Endothelial cell of umbilical vein (primary cell): ENCODE data around the gene MKRN1. TPM values are rescaled to one million over a fixed set of nuclear protein-coding genes. Genes with fewer than 3 reads are reported as not detected.

Experiments used
- BruUV-seq: library from RNA; stranded (reverse); fragments of 400-500 nt; replicated peaks from 2 replicates; lab custom pipeline; 2021; lab: Mats Ljungman, UMichigan
- CTCF ChIA-PET: fragments of 300-600, 350-600 bp; sonication (Branson Sonifier 250); formaldehyde crosslinking; loops from one replicate; lab custom pipeline; 2021; ENCODE audit warnings: antibody characterized with exemption, inconsistent platforms; lab: Charles Lee
- POLR2A ChIA-PET: fragments of 300-600, 350-600 bp; sonication (Branson Sonifier 250); formaldehyde crosslinking; loops from one replicate; lab custom pipeline; 2021; ENCODE audit warnings: antibody characterized with exemption, inconsistent platforms; lab: Charles Lee
- DNase-seq: peaks from one replicate; pipeline ENCODE4 v3.0.0-alpha.2; 2011; ENCODE audit warnings: low read depth, low spot score
- FAIRE-seq: peaks from 2 replicates; lab custom pipeline; 2011; peaks lifted over from hg19 to GRCh38; lab: Jason Lieb, UNC
- H2AFZ ChIP-seq: 2 replicates; pipeline ENCODE4 v1.6.0; 2012; ENCODE audit warnings: low read depth, low read length, control low read depth, inconsistent platforms
- H3K27ac ChIP-seq: 2 replicates; pipeline ENCODE4 v1.5.1; 2011; ENCODE audit warnings: low read depth, mild to moderate bottlenecking, control low read depth, low read length, moderate library complexity; ENCODE audit not compliant: insufficient read depth
- H3K27me3 ChIP-seq, 2 experiments: 2 replicates each; pipeline versions ENCODE4 v1.6.0 to v1.6.1; 2011; ENCODE audit warnings: low read length in 2 of 2, mixed read lengths in 1 of 2; ENCODE audit not compliant: control insufficient read depth in 2 of 2, insufficient read depth in 2 of 2
- H3K36me3 ChIP-seq, 2 experiments: 2 replicates in 1 of 2; 3 replicates in 1 of 2; pipeline ENCODE4 v1.5.1; 2011; ENCODE audit warnings: low read length in 2 of 2, mild to moderate bottlenecking in 1 of 2, moderate library complexity in 1 of 2; ENCODE audit not compliant: control insufficient read depth in 2 of 2, insufficient read depth in 2 of 2; ENCODE audit errors: extremely low read depth in 1 of 2
- H3K4me1 ChIP-seq: 3 replicates; pipeline ENCODE4 v1.5.1; 2011; ENCODE audit warnings: mild to moderate bottlenecking, low read length; ENCODE audit not compliant: control insufficient read depth, insufficient read depth; ENCODE audit errors: extremely low read depth
- H3K4me2 ChIP-seq: 2 replicates; pipeline ENCODE4 v1.6.1; 2011; ENCODE audit warnings: low read length, control low read depth, mixed read lengths; ENCODE audit not compliant: insufficient read depth
- H3K4me3 ChIP-seq, 3 experiments: fragments of 200-600 bp in 1 of 3; sonication (generic), shearing (Covaris generic) in 1 of 3; replicated peaks in 1 of 3; 2 replicates each; pipeline ENCODE4 v1.5.1; 2011 to 2016; ENCODE audit warnings: control low read depth in 3 of 3, low read length in 3 of 3, mild to moderate bottlenecking in 2 of 3, inconsistent platforms in 1 of 3, low read depth in 1 of 3, moderate library complexity in 1 of 3; ENCODE audit not compliant: insufficient read depth in 1 of 3
- H3K79me2 ChIP-seq: 2 replicates; pipeline ENCODE4 v1.6.0; 2012; ENCODE audit warnings: low read length, inconsistent platforms; ENCODE audit not compliant: control insufficient read depth, insufficient read depth
- H3K9ac ChIP-seq: replicated peaks from 2 replicates; pipeline ENCODE3; 2011; ENCODE audit warnings: low read length, control low read depth; ENCODE audit not compliant: insufficient read depth; ENCODE audit errors: extremely low read depth
- H3K9me1 ChIP-seq: replicated peaks from 3 replicates; pipeline ENCODE4 v1.6.0; 2011; ENCODE audit warnings: mild to moderate bottlenecking, low read length; ENCODE audit not compliant: control insufficient read depth, insufficient read depth; ENCODE audit errors: extremely low read depth
- H3K9me3 ChIP-seq: replicated peaks from 2 replicates; pipeline ENCODE4 v1.5.1; 2012; ENCODE audit warnings: low read length, inconsistent platforms; ENCODE audit not compliant: control insufficient read depth, insufficient read depth
- H4K20me1 ChIP-seq: replicated peaks from 2 replicates; pipeline ENCODE3; 2011; ENCODE audit warnings: mild to moderate bottlenecking, low read length; ENCODE audit not compliant: control insufficient read depth, insufficient read depth; ENCODE audit errors: extremely low read depth
- EZH2 ChIP-seq: IDR thresholded peaks from 2 replicates; pipeline ENCODE4 v1.6.1; 2012; ENCODE audit warnings: borderline replicate concordance, low read depth, mild to moderate bottlenecking, moderate library complexity, low read length, inconsistent platforms; ENCODE audit not compliant: severe bottlenecking
- FOS ChIP-seq: IDR thresholded peaks from 2 replicates; pipeline ENCODE4 v1.6.1; 2011; ENCODE audit warnings: mild to moderate bottlenecking, low read length, moderate library complexity, borderline replicate concordance; ENCODE audit not compliant: insufficient read depth
- GATA2 ChIP-seq: IDR thresholded peaks from 2 replicates; pipeline ENCODE4 v1.7.0; 2011; ENCODE audit warnings: low read depth, mild to moderate bottlenecking, moderate library complexity, mixed read lengths, low read length; ENCODE audit not compliant: insufficient read length, insufficient read depth
- JUN ChIP-seq: IDR thresholded peaks from 2 replicates; pipeline ENCODE4 v1.6.1; 2011; ENCODE audit warnings: borderline replicate concordance, low read depth; ENCODE audit not compliant: insufficient read length, insufficient read depth
- MAX ChIP-seq: IDR thresholded peaks from 2 replicates; pipeline ENCODE4 v1.6.1; 2011; ENCODE audit not compliant: insufficient read depth, insufficient read length
- MYC ChIP-seq: IDR thresholded peaks from one replicate; pipeline ENCODE4 v1.6.1; 2011; ENCODE audit warnings: mild to moderate bottlenecking, low read depth, low read length
- POLR2A ChIP-seq: IDR thresholded peaks from 2 replicates; pipeline ENCODE4 v1.6.1; 2012; ENCODE audit warnings: low read depth, mild to moderate bottlenecking, control low read depth, low read length
- POLR2AphosphoS5 ChIP-seq: IDR thresholded peaks from 2 replicates; pipeline ENCODE4 v1.6.1; 2012; ENCODE audit warnings: low read depth, mild to moderate bottlenecking, control low read depth, low read length, moderate library complexity; ENCODE audit not compliant: insufficient read depth
- dilution Hi-C: fragments of 300-500 bp; cut with MboI; formaldehyde crosslinking; loops from one replicate; pipeline ENCODE4 v1.15.0; 2019; ENCODE audit warnings: low sequenced_read_pairs; ENCODE audit not compliant: extremely low pct_ligation_motif_present
- intact Hi-C: fragments of 100-400 bp; cut with micrococcal nuclease; formaldehyde crosslinking; loops from one replicate; pipeline ENCODE4 v1.10.0; 2022
- polyA plus RNA-seq, 4 experiments: library from polyadenylated mRNA; depleted of rRNA in 3 of 4; stranded (reverse) in 3 of 4; unstranded in 1 of 4; fragments of >200 nt; gene quantifications; 2 replicates each; pipeline versions ENCODE4 v1.2.1 to v1.2.3, GENCODE V29; 2011 to 2012; ENCODE audit warnings: missing spikeins in 1 of 4
- total RNA-seq: library from RNA; stranded (reverse); gene quantifications from 2 replicates; pipeline ENCODE4 v1.2.3, GENCODE V29; 2021
- TF ChIP-seq, protein P1 (sequence below), 2 donors: IDR thresholded peaks; 1 replicate in 1 of 2; 2 replicates in 1 of 2; pipeline ENCODE4 v1.5.1; 2011; ENCODE audit warnings: low read length in 2 of 2, mild to moderate bottlenecking in 2 of 2, moderate library complexity in 2 of 2, control low read depth in 1 of 2, inconsistent platforms in 1 of 2, low read depth in 1 of 2; ENCODE audit not compliant: insufficient read depth in 1 of 2; ENCODE audit errors: extremely low read depth in 1 of 2

Gene MKRN1
- total and polyA plus RNA-seq, 2 donors (not counting 3 experiments of a cell fraction or from before 2014, with no cell fraction given): 24.9 to 52.2 TPM

DNA sequence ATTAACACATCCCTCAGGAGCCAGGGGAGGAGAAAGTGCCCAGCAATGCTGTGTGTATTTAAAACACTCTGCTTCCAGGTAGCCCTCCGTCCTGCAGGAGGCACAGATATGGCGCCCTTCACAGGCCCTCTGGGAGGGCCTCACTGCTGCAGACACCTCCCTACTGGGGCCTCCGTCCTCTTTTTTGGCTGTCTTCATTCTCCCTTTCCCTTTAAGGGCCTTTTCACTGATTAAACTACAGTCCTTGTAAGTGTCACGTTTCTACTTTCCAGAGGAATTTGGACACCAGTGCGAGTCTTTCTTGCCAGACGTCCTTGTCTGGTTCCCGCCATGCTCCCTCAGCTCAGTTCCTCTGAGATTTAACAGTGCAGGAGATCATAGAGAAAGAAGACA lies 39.7 kb upstream of the MKRN1 start:
- CTCF ChIA-PET: interaction anchor here (2.1 to 5.1 kb wide), 2 partner anchors 134 to 464 kb away, joined by 17 to 26 read pairs; no protein-coding TSS in a partner anchor
- Histone ChIP-seq H2AFZ (no peak overlapping the region), H3K9ac (no peak overlapping the region), H3K36me3 (no peaks in the 10 kb centered on the region), H3K4me3 (no peak overlapping the region), H3K4me2 (no peak overlapping the region), H3K27ac (no peak overlapping the region), H3K4me1 (no peaks in the 10 kb centered on the region), H3K9me3 (no peaks in the 10 kb centered on the region), H3K9me1 (no peaks in the 10 kb centered on the region), H3K27me3 (no peaks in the 10 kb centered on the region), H3K79me2 (no peaks in the 10 kb centered on the region), H4K20me1 (no peaks in the 10 kb centered on the region)
- no TSS peak for BruUV-seq
- DNase-seq (no peak), FAIRE-seq (no peak)
- dilution Hi-C loops (no loop called here), intact Hi-C loops (no loop called here)
- POLR2A ChIA-PET: no interaction called here
- no peak for TF ChIP-seq JUN
- TF ChIP-seq EZH2: no peak
- TF ChIP-seq FOS: no peak
- TF ChIP-seq, protein P1, sequence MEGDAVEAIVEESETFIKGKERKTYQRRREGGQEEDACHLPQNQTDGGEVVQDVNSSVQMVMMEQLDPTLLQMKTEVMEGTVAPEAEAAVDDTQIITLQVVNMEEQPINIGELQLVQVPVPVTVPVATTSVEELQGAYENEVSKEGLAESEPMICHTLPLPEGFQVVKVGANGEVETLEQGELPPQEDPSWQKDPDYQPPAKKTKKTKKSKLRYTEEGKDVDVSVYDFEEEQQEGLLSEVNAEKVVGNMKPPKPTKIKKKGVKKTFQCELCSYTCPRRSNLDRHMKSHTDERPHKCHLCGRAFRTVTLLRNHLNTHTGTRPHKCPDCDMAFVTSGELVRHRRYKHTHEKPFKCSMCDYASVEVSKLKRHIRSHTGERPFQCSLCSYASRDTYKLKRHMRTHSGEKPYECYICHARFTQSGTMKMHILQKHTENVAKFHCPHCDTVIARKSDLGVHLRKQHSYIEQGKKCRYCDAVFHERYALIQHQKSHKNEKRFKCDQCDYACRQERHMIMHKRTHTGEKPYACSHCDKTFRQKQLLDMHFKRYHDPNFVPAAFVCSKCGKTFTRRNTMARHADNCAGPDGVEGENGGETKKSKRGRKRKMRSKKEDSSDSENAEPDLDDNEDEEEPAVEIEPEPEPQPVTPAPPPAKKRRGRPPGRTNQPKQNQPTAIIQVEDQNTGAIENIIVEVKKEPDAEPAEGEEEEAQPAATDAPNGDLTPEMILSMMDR (IDR thresholded peaks at IDR 0.05; ENCODE audit: extremely low read depth in 1 of 2, insufficient read depth in 1 of 2, low read depth in 1 of 2, low read length in 2 of 2): no peak

DNA sequence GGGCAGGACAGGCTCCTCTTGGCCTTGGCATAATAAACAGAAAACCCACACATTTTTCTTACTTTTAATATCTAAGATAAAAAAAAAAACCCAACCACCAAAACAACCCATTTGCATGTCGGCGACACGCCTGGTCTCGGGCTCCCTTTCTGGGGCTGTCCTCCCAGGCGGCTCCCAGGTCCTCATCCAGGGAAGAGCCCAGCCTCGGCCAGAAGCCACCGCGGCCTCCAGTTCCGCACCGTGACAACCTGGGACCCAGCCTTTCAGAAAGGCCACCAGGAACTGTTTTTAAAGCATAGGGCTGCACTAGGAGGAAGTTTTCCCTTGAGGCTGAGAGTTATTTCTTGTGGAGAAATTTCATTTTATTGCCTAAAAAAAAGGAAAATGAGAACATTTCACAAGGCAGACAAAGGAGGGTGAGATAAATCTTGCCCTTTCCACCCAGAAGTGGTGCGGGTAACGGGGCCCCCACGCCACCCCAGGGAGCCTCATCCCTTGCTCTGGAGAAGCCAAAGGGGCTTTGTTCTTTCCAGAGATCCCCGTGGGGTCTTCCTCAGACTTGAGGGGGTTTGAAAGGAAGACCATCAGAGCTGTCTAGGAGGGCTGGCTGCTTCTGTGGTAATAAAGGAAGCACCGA lies 39.2 kb upstream of the MKRN1 start:
- Histone ChIP-seq H3K27ac (no peak overlapping the region), H3K27me3 (no peaks in the 10 kb centered on the region), H3K4me3 (no peak overlapping the region), H3K79me2 (no peaks in the 10 kb centered on the region), H3K4me2 (no peak overlapping the region), H4K20me1 (no peaks in the 10 kb centered on the region), H2AFZ (peak overlapping the region; percentile 34), H3K36me3 (no peaks in the 10 kb centered on the region), H3K4me1 (no peaks in the 10 kb centered on the region), H3K9me3 (no peaks in the 10 kb centered on the region), H3K9me1 (no peaks in the 10 kb centered on the region), H3K9ac (no peak overlapping the region)
- TF ChIP-seq GATA2 (no peak), FOS (no peak), MAX (no peak), POLR2AphosphoS5 (no peak), MYC (no peak), POLR2A (no peak), JUN (no peak), EZH2 (no peak)
- TF ChIP-seq, protein P1 (IDR thresholded peaks at IDR 0.05; ENCODE audit: extremely low read depth in 1 of 2, insufficient read depth in 1 of 2, low read depth in 1 of 2, low read length in 2 of 2): no peak
- intact Hi-C loops: loop anchor here (1.0 kb wide), 5 partner anchors 135 to 1132 kb away; no protein-coding TSS in a partner anchor
- dilution Hi-C loops: no loop called here
- CTCF ChIA-PET: interaction anchor here (0.6 to 5.7 kb wide), 32 partner anchors 9 to 1270 kb away, joined by 3 to 202 read pairs (median 5); partner anchors contain the start of gene ADCK2
- FAIRE-seq (no peak), DNase-seq (no peak)
- BruUV-seq: no TSS peak
- POLR2A ChIA-PET: no interaction called here
